CD4-positive, alpha-beta T cell (primary cell): ENCODE data around the gene GTSE1. TPM values are rescaled to one million over a fixed set of nuclear protein-coding genes. Genes with fewer than 3 reads are reported as not detected.

Experiments
- ATAC-seq: fragments of 200-7000 bp; cut with Tn5 transposase; one replicate; pipeline ENCODE4 v1.10.0; 2022; ENCODE audit warnings: mild to moderate bottlenecking; ENCODE audit not compliant: poor library complexity
- CTCF ChIA-PET: fragments of 350-600 bp; sonication (Branson Sonifier 250); formaldehyde crosslinking; loops from one replicate; lab custom pipeline; 2021; ENCODE audit warnings: antibody characterized with exemption, inconsistent platforms; lab: Charles Lee
- POLR2A ChIA-PET: fragments of 350-600 bp; sonication (Branson Sonifier 250); formaldehyde crosslinking; loops from one replicate; lab custom pipeline; 2021; ENCODE audit warnings: antibody characterized with exemption, inconsistent platforms; lab: Charles Lee
- DNase-seq, 14 experiments: peaks; one replicate each; pipeline ENCODE4 v3.0.0-alpha.2; 2013 to 2020; ENCODE audit warnings: mixed read lengths in 2 of 14
- H3K27ac ChIP-seq, 2 donors: one replicate each; pipeline versions ENCODE4 v1.5.1 to v1.7.0; 2013; ENCODE audit warnings: low read length in 2 of 2, low read depth in 1 of 2, mild to moderate bottlenecking in 1 of 2
- H3K27me3 ChIP-seq, 2 experiments: 1 replicate in 1 of 2; 2 replicates in 1 of 2; pipeline versions ENCODE4 v1.6.1 to v1.7.0; 2013; ENCODE audit warnings: low read length in 2 of 2, control low read depth in 1 of 2, mild to moderate bottlenecking in 1 of 2, moderate library complexity in 1 of 2; ENCODE audit not compliant: insufficient read depth in 2 of 2, control insufficient read depth in 1 of 2
- H3K36me3 ChIP-seq: one replicate; pipeline ENCODE4 v1.6.1; 2013; ENCODE audit warnings: low read length, control low read depth; ENCODE audit not compliant: insufficient read depth
- H3K4me1 ChIP-seq: one replicate; pipeline ENCODE4 v1.6.1; 2013; ENCODE audit warnings: low read length, control low read depth; ENCODE audit not compliant: insufficient read depth
- H3K4me3 ChIP-seq: one replicate; pipeline ENCODE4 v1.5.1; 2013; ENCODE audit warnings: mild to moderate bottlenecking, low read length, moderate library complexity
- H3K9me3 ChIP-seq, 2 experiments: 1 replicate in 1 of 2; 2 replicates in 1 of 2; pipeline versions ENCODE4 v1.6.1 to v1.7.0; 2013; ENCODE audit warnings: low read length in 2 of 2, mild to moderate bottlenecking in 2 of 2, control low read depth in 1 of 2, moderate library complexity in 1 of 2; ENCODE audit not compliant: control insufficient read depth in 1 of 2, insufficient read depth in 1 of 2
- H3K27ac Mint-ChIP-seq: one replicate; pipeline ENCODE4 v1.8.0; 2020; ENCODE audit warnings: mixed read lengths
- H3K27me3 Mint-ChIP-seq: one replicate; pipeline ENCODE4 v1.8.0; 2021; ENCODE audit warnings: mixed read lengths
- H3K36me3 Mint-ChIP-seq: one replicate; pipeline ENCODE4 v1.8.0; 2021; ENCODE audit warnings: low read depth, mixed read lengths
- H3K4me1 Mint-ChIP-seq: one replicate; pipeline ENCODE4 v1.8.0; 2021; ENCODE audit warnings: low read depth, mixed read lengths
- H3K4me3 Mint-ChIP-seq: one replicate; pipeline ENCODE4 v1.8.0; 2020; ENCODE audit warnings: mild to moderate bottlenecking, mixed read lengths
- H3K9me3 Mint-ChIP-seq: one replicate; pipeline ENCODE4 v1.8.0; 2020; ENCODE audit warnings: mixed read lengths
- intact Hi-C, 2 experiments: fragments of 100-400 bp; cut with DNase I in 1 of 2; cut with micrococcal nuclease in 1 of 2; formaldehyde crosslinking; loops; one replicate each; pipeline versions ENCODE4 v1.15.1 to v1.9.0; 2023 to 2025; cut with DNase I, micrococcal nuclease
- total RNA-seq, 174 experiments: library from RNA in 2 of 174; stranded (reverse) in 2 of 174; gene quantifications; one replicate each; pipeline ENCODE4 v1.2.3 and lab custom pipeline; 2021 to 2026
- TF ChIP-seq, protein P1 (sequence below): fragments of 200-600 bp; IDR thresholded peaks from one replicate; pipeline ENCODE4 v1.8.0; 2022; ENCODE audit warnings: antibody characterized with exemption, mild to moderate bottlenecking

The GTSE1 gene
- total RNA-seq, 2 experiments from 2014 or later: 0.14 to 0.89 TPM

DNA sequence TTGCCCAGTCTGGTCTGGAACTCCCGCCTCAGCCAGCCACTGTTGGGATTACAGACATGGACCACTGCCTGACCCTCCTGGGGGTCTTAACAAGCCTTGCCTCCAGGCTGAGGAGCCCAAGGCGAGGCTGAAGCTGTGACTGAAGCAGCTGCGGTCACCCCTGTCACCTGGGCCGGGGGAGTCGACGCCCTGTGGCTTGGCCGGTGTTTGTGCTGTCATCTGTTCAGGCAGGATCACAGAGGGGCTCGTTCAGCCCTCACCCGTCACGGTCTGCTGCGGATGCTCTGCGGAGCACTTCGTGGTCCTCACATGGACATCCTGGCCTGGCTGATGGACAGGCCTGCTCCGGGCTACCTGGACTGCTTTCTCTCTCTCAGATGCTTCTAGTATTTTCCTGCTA, 62.7 kb downstream of the GTSE1 start:
- no peak overlapping the region for H3K27ac Mint-ChIP-seq
- Histone ChIP-seq H3K36me3 (peaks cover 23% of the 10 kb centered on the region), H3K4me1 (peaks cover 3% of the 10 kb centered on the region), H3K9me3 (peaks cover 6 to 17% of the 10 kb centered on the region in 2 experiments), H3K27me3 (no peaks in the 10 kb centered on the region), H3K27ac (no peak overlapping the region), H3K4me3 (no peak overlapping the region)
- POLR2A ChIA-PET: no interaction called here
- H3K36me3 Mint-ChIP-seq: peaks cover 19% of the 10 kb centered on the region
- no peak overlapping the region for H3K4me3 Mint-ChIP-seq
- H3K4me1 Mint-ChIP-seq: peaks cover 4% of the 10 kb centered on the region
- H3K27me3 Mint-ChIP-seq: no peaks in the 10 kb centered on the region
- no peaks in the 10 kb centered on the region for H3K9me3 Mint-ChIP-seq
- CTCF ChIA-PET: no interaction called here
- intact Hi-C loops: no loop called here
- TF ChIP-seq, protein P1, sequence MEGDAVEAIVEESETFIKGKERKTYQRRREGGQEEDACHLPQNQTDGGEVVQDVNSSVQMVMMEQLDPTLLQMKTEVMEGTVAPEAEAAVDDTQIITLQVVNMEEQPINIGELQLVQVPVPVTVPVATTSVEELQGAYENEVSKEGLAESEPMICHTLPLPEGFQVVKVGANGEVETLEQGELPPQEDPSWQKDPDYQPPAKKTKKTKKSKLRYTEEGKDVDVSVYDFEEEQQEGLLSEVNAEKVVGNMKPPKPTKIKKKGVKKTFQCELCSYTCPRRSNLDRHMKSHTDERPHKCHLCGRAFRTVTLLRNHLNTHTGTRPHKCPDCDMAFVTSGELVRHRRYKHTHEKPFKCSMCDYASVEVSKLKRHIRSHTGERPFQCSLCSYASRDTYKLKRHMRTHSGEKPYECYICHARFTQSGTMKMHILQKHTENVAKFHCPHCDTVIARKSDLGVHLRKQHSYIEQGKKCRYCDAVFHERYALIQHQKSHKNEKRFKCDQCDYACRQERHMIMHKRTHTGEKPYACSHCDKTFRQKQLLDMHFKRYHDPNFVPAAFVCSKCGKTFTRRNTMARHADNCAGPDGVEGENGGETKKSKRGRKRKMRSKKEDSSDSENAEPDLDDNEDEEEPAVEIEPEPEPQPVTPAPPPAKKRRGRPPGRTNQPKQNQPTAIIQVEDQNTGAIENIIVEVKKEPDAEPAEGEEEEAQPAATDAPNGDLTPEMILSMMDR: no peak
- DNase-seq: no peak
- ATAC-seq: no peak

DNA sequence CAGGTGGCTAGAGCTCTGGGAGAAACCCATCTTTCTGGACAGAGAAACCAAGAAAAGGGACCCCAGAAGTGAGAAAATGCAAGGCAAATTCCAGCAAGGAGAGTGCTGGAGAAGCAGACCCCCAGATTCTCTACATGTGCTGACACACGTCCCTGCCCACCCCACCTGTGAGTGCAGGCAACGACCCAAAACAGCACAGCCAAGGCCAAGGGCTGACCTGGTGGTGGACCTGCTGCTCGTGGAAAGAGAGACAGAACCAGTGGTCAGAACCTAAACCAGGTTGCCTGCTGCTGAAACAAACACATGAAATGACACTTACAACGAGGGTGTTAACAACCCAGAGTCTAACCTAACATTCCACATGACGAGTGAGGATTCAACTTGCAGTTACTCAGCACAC, 63.4 kb downstream of the GTSE1 start:
- H3K27me3 ChIP-seq: no peaks in the 10 kb centered on the region
- H3K4me1 ChIP-seq: peaks cover 3% of the 10 kb centered on the region
- Mint-ChIP-seq H3K4me1 (peaks cover 4% of the 10 kb centered on the region), H3K36me3 (peaks cover 17% of the 10 kb centered on the region), H3K27ac (no peak overlapping the region), H3K27me3 (no peaks in the 10 kb centered on the region), H3K4me3 (no peak overlapping the region), H3K9me3 (no peaks in the 10 kb centered on the region)
- no peak overlapping the region for H3K27ac ChIP-seq
- intact Hi-C loops: no loop called here
- POLR2A ChIA-PET: no interaction called here
- H3K9me3 ChIP-seq: peaks cover 6 to 23% of the 10 kb centered on the region in 2 experiments
- no peak overlapping the region for H3K4me3 ChIP-seq
- CTCF ChIA-PET: no interaction called here
- peaks cover 17% of the 10 kb centered on the region for H3K36me3 ChIP-seq
- no peak for ATAC-seq
- no peak for DNase-seq
- TF ChIP-seq, protein P1: no peak

DNA sequence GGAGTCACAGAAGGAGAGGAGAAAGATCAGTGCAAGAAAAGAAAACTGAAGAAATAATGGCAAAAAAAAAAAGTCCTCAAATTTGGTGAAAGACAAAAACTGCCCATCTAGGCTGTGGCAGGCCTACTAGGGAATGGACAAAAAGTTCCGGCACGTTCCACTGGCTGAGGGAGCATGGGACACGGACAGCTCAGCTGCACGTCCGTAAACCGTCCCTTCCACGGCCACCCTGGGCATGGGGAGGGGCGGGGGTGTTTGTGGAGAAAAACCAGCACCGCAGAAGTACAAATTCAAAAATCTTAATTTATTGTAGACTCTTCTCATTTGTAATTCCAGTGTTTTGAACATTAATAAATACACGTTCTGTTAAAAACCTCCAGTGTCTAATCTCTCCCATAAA, 64.2 kb downstream of the GTSE1 start:
- Histone ChIP-seq H3K4me3 (no peak overlapping the region), H3K36me3 (peaks cover 10% of the 10 kb centered on the region), H3K27me3 (no peaks in the 10 kb centered on the region), H3K4me1 (no peaks in the 10 kb centered on the region), H3K9me3 (peaks cover 6 to 23% of the 10 kb centered on the region in 2 experiments), H3K27ac (no peak overlapping the region)
- Mint-ChIP-seq H3K27ac (no peak overlapping the region), H3K9me3 (no peaks in the 10 kb centered on the region), H3K36me3 (peaks cover 9% of the 10 kb centered on the region), H3K4me1 (peaks cover 4% of the 10 kb centered on the region), H3K4me3 (no peak overlapping the region), H3K27me3 (no peaks in the 10 kb centered on the region)
- intact Hi-C loops: no loop called here
- DNase-seq (no peak), ATAC-seq (no peak)
- POLR2A ChIA-PET: interaction anchor here (0.7 kb wide), 1 partner anchor 119 kb away, joined by 5 read pairs; no protein-coding TSS in a partner anchor
- TF ChIP-seq, protein P1: no peak
- CTCF ChIA-PET: no interaction called here
